K562 (cell line): ENCODE data around the gene IL37. TPM values are rescaled to one million over a fixed set of nuclear protein-coding genes. Genes with fewer than 3 reads are reported as not detected.

Experiments
- ATF3 ChIP-seq, 2 experiments: fragments of 450-650 bp in 1 of 2; sonication (generic) in 1 of 2; formaldehyde crosslinking in 1 of 2; IDR thresholded peaks in 1 of 2; conservative IDR thresholded peaks in 1 of 2; 2 replicates each; pipeline versions ENCODE4 v1.6.1 to v1.8.1; 2016 to 2023; ENCODE audit warnings: mild to moderate bottlenecking in 2 of 2, moderate library complexity in 2 of 2, inconsistent platforms in 1 of 2, missing genetic modification reagents in 1 of 2
- CCAR2 ChIP-seq: fragments of 200-400 bp; formaldehyde crosslinking; IDR thresholded peaks from 2 replicates; pipeline ENCODE4 v1.6.1; 2017; ENCODE audit warnings: mild to moderate bottlenecking, low read depth, low read length
- CREM ChIP-seq: IDR thresholded peaks from 2 replicates; pipeline ENCODE4 v1.6.1; 2014; ENCODE audit warnings: antibody characterized with exemption, low read depth
- EWSR1 ChIP-seq: fragments of 450-650 bp; IDR thresholded peaks from 2 replicates; pipeline ENCODE4 v1.6.1; 2018; ENCODE audit warnings: borderline replicate concordance, mild to moderate bottlenecking, low read depth, moderate library complexity; ENCODE audit not compliant: partially characterized antibody
- JUND ChIP-seq, 2 experiments: IDR thresholded peaks; 2 replicates in 1 of 2; 3 replicates in 1 of 2; pipeline ENCODE4 v1.6.1; 2011; ENCODE audit warnings: borderline replicate concordance in 2 of 2, low read depth in 2 of 2, low read length in 2 of 2, improper control_type of control experiment in 1 of 2, missing biosample characterization in 1 of 2, missing genetic modification characterization in 1 of 2, missing genetic modification reagents in 1 of 2
- MGA ChIP-seq: fragments of 450-650 bp; IDR thresholded peaks from 2 replicates; pipeline ENCODE4 v1.6.1; 2016; ENCODE audit warnings: mild to moderate bottlenecking, moderate library complexity
- ZMIZ1 ChIP-seq, 2 experiments: fragments of 150-350 bp in 1 of 2; IDR thresholded peaks; 2 replicates each; pipeline ENCODE4 v1.6.1; 2012 to 2016; ENCODE audit warnings: low read depth in 2 of 2, low read length in 2 of 2, mild to moderate bottlenecking in 1 of 2, moderate library complexity in 1 of 2
- polyA plus RNA-seq, 8 experiments: library from polyadenylated mRNA; depleted of rRNA in 4 of 8; stranded (reverse) in 5 of 8; unstranded in 3 of 8; fragments of >200 nt; fragmentation: Nextera tagmentation in 2 of 8; fragmentation: Illumina TruSeq in 1 of 8; extraction: Ambion mirVana in 2 of 8; extraction: Trizol in 1 of 8; gene quantifications; 2 replicates each; pipeline versions ENCODE4 v1.2.1 to v1.2.3, GENCODE V29; 2011 to 2014; ENCODE audit warnings: inconsistent platforms in 1 of 8, missing spikeins in 1 of 8
- total RNA-seq, 7 experiments: library from RNA; depleted of rRNA in 6 of 7; stranded (reverse); fragments of >200 nt in 6 of 7; fragmentation: Illumina TruSeq in 2 of 7; extraction: Trizol in 2 of 7; gene quantifications; 2 replicates each; pipeline versions ENCODE4 v1.2.1 to v1.2.3, GENCODE V29; 2011 to 2021; ENCODE audit warnings: low replicate concordance in 1 of 7

IL37 gene
- total and polyA plus RNA-seq, 9 of the 15 experiments (the other 6 are each of a cell fraction or from before 2014, with no cell fraction given): not detected

- TF ChIP-seq MGA (0 out of 2 replicates have a peak, but pooled peaks have one; percentile 18), ATF3 (IDR thresholded peaks at IDR 0.05) (peak; percentile 58), ATF3 (CRISPR knock-in tag; conservative IDR thresholded peaks at IDR 0.05) (no peak), EWSR1 (no peak), JUND (IDR thresholded peaks at IDR 0.05; ENCODE audit: borderline replicate concordance, low read depth, low read length) (peak; percentile 49; the same call in 1 of the 2 replicates), JUND (tag; IDR thresholded peaks at IDR 0.05; ENCODE audit: borderline replicate concordance, low read depth, low read length) (no peak), ZMIZ1 (IDR thresholded peaks at IDR 0.05; ENCODE audit: low read depth in 2 of 2, low read length in 2 of 2) (no peak), CCAR2 (no peak), CREM (peak; percentile 68)
- TF ChIP-seq, all 486 proteins: peak for 11
Measured at GRCh38 chr2:112920923-112921532, 10.1 kb downstream of the IL37 start (continued).
